Lung microvascular endothelial cell (primary cell): ENCODE data around the gene DEPDC5. TPM values are rescaled to one million over a fixed set of nuclear protein-coding genes. Genes with fewer than 3 reads are reported as not detected.
A peak's percentile ranks its signal among the peaks of the same experiment; 100 is the strongest.
"Not testable (repeated sequence)": the region's sequence is repeated elsewhere in the genome, so short reads cannot be mapped to it uniquely, and the experiment has no call there.

Experiments used
- DNase-seq, 2 donors: peaks; one replicate each; pipeline versions ENCODE4 v3.0.0 to v3.0.0-alpha.2; 2010; ENCODE audit warnings: low read depth in 2 of 2
- total RNA-seq: library from RNA; depleted of rRNA; stranded (reverse); fragments of >200 nt; gene quantifications from 2 replicates; pipeline ENCODE4 v1.2.1, GENCODE V29; 2014

The DEPDC5 gene
- total RNA-seq, 1 donor from 2014 or later: 8.9 TPM

- no peak for DNase-seq
Measured at GRCh38 chr22:31814942-31815341, 61.1 kb downstream of the DEPDC5 start.

- not testable (repeated sequence) for DNase-seq
Measured at GRCh38 chr22:31815383-31815814, 61.6 kb downstream of the DEPDC5 start.

- DNase-seq: no peak
Measured at GRCh38 chr22:31816750-31817149, 62.9 kb downstream of the DEPDC5 start.

DNA sequence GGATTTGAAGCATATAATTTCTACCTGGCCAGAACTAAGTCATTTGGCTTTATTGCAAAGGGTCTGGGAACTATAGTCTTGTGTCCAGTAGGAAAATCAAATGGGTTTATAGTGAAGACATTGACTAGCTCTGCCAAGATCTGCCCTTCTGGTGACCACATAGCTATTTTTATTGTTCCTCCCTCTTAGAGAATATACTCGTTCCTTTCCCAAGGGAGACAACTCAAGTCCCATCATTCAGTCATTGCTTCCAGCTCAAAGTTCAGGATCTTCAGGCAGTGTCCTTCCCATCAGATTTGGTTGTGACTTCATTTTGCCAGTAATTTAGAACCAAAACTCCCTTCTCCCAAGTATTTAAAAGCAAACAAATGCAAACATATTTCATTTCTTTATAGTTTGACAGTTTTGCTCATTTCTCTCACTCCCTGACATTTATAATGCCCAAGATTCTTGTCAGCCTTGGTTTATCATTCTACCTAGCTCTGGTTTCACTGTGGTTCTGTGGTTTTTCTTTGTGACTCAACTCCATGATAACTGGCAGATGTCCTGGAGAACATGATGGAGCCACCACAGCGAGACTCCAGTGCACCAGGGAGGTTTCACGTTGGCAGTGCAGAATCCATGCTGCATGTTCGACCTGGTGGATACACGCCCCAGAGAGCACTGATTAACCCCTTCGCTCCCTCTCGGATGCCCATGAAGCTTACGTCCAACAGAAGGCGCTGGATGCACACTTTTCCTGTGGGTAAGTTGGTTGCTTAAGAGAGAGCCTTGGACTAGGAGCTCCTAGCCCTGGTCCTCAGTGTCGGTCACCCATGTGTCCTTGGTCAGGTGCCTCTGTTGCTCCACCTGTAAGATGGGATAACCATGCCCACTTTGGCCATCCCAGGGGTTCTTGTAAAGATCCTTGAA lies 64.9 kb downstream of the DEPDC5 start:
- peak in 1 of 2 donors; percentile 6 for DNase-seq

DNA sequence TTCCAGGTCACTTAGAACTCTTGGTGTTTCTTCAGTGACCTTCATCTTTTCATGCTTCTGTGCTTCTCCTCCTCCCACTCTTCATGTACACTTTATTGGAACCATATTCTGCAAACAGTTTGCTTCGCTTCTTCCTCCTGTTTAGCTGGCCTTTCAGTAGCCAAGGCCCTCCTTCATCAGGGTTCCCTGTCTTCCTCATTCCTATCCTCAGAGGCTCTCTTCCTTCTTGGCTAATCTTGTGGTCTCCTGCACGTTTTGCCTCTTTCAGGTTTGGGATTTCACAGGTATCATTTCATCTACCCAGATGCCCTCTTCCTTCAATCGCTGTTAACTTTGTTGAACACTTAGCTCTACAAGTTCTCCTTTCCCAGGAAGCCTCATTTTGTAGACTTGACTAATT lies 66.8 kb downstream of the DEPDC5 start:
- DNase-seq: no peak

DNA sequence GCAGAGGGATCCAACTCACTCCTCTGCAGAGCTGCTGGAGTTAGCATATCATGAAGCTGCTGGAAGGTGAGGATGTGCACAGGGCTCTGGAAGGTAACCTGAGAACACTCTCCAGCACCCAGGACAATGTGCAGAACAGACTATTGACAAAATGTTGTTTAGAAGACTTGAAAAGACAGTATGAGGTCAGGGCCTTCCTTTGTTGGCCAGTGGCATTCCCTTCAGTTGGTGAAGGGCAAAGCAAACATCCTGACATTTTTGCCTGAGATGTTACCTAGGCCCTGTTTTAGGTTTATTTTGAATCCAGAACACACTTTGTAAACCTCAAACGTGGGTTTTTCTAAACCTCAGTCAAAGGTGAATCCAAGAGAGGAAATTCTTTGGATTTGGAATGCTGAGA lies 67.8 kb downstream of the DEPDC5 start:
- DNase-seq: no peak

- no peak for DNase-seq
Measured at GRCh38 chr22:31822523-31822922, 68.7 kb downstream of the DEPDC5 start.

DNA sequence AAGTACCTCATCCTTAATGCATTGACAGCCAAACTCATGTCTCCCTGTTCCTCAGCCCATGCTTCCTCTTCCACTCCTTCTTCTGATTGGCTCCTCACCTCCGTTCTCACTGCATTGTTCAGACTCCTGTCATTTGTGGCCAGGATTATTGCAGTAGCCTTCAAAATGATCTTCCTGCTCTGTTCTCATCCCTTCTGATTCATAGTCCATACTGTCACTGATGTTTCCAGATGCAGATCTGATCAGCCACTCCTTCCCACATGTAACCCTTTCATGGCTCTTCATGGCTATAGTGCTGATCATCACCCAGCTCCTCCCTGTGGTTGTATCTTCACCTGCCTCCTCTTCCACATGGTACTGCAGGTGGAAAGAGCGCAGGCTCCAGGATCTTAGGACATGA lies 71.7 kb downstream of the DEPDC5 start:
- DNase-seq: no peak

- peak in 1 of 2 donors; percentile 24 for DNase-seq
Measured at GRCh38 chr22:31826443-31826842, 72.6 kb downstream of the DEPDC5 start.

GRCh38 chr22:31828739-31829138 lies 74.9 kb downstream of the DEPDC5 start:
- DNase-seq: no peak

DNA sequence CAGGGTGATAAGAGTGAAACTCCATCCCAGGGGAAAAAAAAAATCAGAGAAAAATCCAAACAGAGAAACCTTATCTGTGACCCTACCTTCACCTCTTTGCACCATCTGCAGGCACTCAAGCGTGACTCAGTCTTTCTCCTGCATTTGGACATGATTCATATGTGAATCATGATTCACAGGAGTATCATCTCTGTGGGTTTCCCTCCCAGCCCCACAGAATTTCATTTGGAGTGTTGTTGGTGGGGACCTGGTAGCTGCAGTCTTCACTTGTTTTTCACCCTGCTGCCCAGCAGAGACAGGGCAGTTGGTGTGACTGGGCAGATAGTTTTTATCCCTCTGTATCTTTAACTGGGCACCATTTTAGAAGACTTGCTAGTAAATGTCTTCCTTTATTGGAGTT lies 75.7 kb downstream of the DEPDC5 start:
- DNase-seq: peak; percentile 40 to 91

GRCh38 chr22:31830721-31831070 lies 76.9 kb downstream of the DEPDC5 start:
- DNase-seq: no peak

DNA sequence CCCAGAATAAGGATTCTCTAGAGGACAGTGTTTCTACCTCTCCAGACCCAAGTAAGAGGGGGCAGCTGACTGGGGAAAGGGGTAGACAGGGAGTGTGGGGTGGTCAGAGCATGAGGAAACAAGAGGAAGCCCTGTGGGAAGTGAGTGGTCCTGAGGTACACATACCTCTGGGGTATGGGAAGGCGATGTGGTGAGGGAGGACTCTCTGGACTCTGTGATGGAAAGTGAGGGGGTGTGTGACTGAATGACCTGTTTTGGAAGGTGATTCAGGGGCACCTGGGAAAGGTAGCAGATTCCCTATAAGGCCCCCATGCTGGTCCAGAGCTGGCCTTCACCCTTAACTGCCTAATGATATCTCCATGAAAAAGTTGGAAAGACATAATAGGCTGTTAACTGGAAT lies 80.1 kb downstream of the DEPDC5 start:
- no peak for DNase-seq

- DNase-seq: no peak
Measured at GRCh38 chr22:31836010-31836409, 82.2 kb downstream of the DEPDC5 start.

DNA sequence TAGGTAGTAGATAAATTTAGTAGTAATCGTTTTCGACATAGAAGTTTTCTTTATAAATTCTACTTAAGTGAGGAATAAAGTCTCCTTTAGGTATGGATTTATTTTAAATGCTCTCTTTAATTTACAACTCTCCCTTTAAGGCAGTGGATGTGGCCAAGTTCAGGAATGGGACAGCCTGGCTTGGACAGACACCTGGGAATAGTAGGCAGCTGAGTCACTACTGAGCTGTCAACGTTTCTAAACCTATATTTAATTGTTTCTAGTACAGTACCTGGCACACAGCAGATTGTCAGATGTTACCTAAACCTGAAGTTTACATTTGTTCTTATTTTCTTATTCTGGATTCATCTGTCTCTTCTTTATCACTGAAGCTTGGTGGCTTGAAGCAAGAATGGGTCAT lies 85.1 kb downstream of the DEPDC5 start:
- no peak for DNase-seq

DNA sequence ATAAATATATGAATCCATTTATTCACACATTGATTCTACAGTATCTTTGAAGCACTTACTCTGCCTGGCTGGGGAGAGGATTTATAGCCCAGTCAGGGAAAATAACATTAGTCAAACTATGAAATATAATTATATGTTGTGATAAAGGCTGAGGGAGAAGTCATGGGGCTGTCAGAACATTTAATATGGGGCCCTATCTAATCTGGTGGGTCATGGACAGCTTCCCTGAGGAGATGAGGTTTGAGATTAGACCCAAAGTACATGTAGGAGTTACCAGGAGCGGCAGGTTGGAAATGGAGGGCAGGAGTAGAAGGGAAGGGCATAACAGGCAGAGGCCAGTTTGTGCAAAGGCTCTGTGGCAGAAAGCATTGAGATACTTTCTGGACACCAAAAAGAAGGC lies 86.2 kb downstream of the DEPDC5 start:
- DNase-seq: no peak

- no peak for DNase-seq
Measured at GRCh38 chr22:31840585-31840984, 86.8 kb downstream of the DEPDC5 start.

GRCh38 chr22:31841078-31841827 lies 87.4 kb downstream of the DEPDC5 start:
- DNase-seq: peak in 1 of 2 donors; percentile 9

DNA sequence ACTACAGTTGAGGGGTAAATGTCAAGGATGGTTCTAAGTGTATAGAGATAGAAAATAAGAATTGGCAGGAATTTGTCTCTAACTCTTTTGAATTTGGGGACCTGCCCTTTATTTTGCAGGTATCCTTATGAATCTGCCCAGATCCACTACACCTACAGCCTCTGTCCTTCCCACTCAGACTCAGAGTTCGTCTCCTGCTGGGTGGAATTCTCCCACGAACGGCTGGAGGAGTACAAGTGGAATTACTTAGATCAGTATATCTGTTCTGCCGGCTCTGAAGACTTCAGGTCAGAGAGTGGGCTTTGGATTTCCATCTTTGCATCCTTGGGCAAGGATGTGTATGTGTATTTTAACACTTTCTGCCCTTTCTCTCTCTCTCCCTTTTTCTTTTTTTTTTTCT lies 89.7 kb downstream of the DEPDC5 start:
- no peak for DNase-seq

- DNase-seq: no peak
Measured at GRCh38 chr22:31844941-31845340, 91.1 kb downstream of the DEPDC5 start.

DNA sequence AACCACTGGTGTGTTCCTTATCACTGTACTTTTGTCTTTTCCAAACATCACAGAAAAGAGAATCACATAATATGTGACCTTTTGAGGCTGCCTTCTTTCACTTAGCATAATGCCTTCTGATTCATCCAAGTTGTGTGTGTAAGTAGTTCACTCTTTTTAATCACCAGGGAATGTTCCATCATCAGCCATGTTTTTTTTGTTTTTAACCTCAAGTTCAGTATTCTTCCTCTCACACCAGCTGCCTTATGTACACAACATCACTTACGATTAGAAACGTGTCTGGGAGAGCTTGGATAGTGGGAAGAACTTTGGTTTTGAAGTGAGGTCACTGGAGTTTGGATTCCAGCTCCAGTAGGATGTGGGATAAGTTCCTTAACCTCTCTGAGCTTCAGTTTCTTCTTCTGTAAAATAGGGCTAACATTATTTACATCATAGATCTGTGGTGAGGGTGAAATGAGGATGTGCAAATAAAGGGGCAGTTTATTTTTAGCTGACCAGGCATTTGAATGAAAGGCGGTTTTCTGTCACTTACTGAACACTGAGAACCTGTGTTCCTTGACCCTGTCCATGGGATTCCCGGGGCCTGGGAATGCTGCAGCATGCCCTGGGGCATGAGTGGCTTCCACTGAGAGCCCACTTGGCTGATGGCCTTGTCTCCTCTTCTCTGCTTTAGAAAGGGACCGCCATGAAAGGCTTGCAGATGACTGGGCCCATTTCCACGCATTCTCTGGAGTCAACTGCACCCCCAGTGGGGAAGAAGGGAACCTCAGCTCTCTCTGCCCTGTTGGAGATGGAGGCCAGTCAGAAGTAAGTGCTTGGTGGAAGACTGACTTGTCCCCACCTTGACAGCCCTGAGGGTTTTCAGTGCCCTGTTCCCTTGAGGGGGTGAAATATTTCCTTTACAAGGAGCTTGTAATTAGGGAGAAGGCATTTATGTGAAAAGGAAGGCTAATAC lies 92.6 kb downstream of the DEPDC5 start:
- peak in 1 of 2 donors; percentile 13 for DNase-seq

DNA sequence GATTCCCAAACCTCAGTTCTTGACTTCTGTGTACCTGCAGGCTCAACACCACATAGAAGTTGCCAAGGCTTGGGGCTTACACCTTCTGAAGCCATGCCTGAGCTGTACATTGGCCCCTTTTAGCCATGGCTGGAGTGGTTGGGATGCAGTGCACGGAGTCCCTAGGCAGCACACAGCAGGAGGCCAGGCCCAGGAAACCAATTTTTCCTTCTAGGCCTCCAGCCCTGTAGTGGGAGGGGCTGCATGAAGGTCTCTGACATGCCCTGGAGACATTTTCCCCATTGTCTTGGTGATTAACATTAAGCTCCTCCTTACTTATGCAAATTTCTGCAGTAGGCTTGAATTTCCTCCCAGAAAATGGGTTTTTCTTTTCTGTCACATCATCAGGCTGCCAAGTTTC lies 94.6 kb downstream of the DEPDC5 start:
- no peak for DNase-seq
